Stimulated activated CD4-positive, alpha-beta T cell treated with anti-CD3 and anti-CD28 coated beads, Interleukin-2, amount 100 ng/mL, for 4 hours (primary cell): ENCODE data around the gene SUPT3H.

Source experiments
- DNase-seq: peaks from one replicate; pipeline ENCODE4 v3.0.0-alpha.2; 2020; ENCODE audit warnings: low read depth

Gene SUPT3H

GRCh38 chr6:44829836-44830235 is 547.9 kb downstream of the SUPT3H start:
- DNase-seq: no peak

GRCh38 chr6:44828780-44829179 is 549.0 kb downstream of the SUPT3H start:
- no peak for DNase-seq

DNA sequence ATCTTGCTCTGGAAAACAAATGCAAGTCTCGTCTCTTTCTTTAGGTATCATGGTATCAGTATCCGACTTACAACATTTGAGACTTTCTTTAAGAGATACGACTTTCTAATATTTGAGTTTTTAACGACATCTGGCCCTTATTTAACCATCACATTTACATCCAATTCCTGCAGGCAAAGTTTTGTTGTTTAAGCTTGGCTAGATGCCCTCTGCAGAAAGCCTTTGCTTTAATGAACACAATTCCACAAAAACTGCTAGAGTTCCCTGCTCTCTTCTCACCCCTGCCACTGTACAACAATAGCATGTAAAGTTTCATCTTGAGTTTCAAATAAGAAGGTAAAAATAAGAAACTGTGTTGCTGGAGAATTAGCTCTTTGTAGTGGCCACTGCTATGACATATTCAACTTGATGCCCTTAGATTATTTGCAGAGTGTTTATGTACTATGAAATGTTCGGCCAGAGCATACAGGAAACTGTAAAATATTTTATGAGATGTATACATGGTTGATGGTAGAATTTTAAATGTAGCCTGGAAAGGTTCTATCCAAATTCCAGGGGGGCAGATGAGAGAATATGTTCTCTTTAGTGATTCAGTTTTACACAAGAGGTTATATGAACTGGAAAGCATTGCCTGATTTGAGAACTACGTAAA is 551.6 kb downstream of the SUPT3H start:
- no peak for DNase-seq

DNA sequence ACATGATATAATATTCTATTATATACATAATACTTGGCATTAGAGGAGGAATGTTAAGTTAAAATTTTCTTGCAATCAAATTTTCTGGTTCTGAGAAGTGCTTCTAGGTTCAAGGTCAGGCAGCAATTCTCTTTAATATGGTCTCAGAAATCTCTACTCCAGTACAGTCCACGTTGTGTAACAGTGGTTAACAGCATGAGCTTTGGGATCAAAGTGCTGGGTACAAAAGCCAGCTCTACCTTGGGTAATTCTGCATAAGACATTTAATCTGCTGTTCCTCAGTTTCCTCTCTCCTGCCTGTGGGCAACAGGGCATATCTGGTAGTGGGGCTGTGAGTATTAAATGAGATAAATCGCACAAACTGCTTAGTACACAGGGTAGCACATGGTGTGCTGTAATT is 552.5 kb downstream of the SUPT3H start:
- no peak for DNase-seq

- no peak for DNase-seq
Measured at GRCh38 chr6:44824567-44824966, 553.2 kb downstream of the SUPT3H start.

DNA sequence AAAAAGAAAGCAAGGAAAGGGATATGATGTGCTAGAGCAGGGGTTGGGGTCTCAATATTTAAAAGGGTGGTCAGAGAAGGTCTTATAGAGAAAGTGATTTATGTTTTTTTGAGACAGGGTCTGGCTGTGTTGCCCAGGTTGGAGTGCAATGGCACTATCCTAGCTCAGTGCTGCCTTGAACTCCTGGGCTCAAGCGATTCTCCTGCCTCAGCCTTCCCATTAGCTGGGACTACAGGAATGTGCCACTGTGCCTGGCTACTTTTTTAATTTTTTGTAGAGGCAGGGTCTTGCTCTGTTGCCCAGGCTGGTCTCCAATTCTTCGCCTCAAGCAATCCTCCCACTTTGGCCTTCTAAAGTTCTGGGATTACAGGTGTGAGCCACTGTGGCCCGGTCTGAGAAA is 557.0 kb downstream of the SUPT3H start:
- DNase-seq: no peak

GRCh38 chr6:44820321-44820720 is 557.4 kb downstream of the SUPT3H start:
- DNase-seq: no peak

DNA sequence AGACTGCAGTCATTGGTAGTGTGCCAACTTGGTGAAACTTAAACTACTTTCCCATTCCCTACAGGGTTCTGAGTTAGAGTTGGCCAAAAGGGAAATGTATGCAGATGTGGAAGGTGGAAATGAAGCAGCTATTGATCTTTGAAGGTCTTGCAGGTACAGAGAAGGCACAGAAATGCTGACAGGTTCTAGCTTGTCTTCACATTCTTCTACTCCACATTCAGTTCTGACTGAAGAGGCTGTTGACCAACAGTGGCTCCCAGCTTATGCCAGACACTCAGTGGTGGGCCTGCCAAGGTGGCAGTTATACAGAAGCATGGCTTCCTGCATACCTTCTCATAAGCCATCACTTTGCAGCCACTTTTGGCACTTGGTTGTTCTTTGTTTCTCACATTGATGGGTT is 566.3 kb downstream of the SUPT3H start:
- DNase-seq: no peak

DNA sequence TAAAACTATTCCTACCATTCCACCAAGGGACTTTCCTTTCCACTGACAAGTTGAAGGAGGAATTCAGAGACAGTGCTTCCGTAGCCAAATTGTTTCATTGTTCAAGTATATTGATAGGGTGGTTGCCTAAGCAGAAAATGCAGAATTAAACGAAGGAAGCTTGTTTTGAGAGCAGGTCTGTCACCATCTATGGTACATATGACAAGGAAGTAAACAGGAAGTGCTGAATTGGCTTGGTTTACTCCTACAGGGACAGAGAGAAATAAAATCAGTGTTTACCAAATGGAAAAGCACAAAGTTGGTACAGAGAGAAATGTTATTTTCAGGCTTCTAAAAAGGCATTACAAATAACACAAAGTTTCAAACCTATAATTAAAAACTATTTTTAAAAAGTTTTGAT is 568.5 kb downstream of the SUPT3H start:
- DNase-seq: no peak

DNA sequence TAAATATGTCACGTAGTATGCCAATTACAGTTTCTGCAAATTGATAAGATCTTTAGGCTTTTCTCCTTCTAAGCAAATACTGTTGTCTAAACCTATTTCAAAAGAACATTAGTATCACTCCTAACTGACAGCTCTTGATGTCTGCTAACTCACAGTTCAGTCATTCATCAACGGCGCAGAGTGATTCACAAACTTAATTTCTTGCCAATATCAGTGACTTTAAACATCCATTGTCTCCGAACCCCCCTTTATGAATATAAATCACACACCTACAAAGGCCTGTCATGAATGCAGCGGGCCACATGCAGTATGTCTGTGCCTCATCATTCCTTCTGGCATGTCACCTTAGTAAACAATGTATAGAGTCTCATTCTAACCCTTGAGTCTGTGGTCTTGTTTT is 569.6 kb downstream of the SUPT3H start:
- DNase-seq: no peak

GRCh38 chr6:44806656-44807055 is 571.1 kb downstream of the SUPT3H start:
- DNase-seq: no peak

DNA sequence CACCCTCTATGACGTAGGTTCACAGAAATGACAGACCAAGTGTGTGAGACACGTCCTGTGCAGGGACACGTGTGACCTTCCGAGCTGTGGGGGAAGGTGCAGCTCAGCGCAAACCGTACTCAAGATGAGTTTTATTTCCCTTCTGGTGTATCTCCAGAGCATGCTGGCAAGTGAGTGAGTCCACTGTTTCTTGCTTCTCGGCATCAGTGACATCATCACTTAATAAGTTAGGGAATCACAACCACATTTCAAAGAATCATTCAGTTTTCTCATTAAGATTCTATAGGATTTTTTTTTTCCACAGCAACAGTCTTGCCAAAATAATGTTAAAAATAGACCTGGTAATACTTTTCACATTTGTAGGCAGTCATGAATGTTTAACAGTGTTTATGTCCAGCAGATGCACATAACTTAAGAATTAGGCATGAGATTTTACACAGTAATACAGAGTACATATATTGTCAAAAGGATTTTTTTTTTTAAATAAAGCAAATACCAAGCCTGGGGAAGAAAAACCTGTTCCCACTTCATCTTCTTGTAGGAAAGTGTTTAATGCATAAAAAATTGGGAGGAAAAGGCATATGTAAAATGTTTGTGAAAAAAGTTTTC is 572.4 kb downstream of the SUPT3H start:
- DNase-seq: no peak

DNA sequence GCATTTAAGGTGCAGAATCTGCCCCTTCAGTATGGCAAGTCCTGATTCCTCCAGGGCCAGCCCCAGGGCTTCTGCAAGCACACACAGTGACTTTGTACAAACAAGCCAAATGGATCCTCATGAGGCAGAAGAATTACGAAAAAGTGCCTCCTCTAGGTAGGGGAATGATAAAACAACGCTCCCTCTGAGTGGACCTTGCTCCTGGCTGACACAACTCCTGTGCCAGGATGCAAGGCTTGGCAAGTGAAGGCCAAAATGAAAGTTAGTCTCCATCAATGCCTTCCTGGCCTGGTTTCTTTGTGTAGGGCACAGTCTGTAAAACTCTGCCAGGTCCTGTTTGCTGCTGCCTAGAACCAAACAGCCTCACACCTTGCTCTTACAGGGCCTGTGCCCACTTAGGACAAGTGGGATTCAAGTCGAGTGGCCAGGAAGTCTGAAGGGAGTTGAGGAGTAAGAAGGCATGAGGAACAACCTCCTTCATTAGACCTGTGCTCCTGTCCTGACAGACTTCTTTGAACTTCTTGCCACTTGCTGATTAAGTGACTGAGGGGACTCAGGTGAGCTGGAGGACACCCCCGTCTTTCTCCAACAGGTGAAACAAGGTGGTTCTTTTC is 573.1 kb downstream of the SUPT3H start:
- DNase-seq: no peak

DNA sequence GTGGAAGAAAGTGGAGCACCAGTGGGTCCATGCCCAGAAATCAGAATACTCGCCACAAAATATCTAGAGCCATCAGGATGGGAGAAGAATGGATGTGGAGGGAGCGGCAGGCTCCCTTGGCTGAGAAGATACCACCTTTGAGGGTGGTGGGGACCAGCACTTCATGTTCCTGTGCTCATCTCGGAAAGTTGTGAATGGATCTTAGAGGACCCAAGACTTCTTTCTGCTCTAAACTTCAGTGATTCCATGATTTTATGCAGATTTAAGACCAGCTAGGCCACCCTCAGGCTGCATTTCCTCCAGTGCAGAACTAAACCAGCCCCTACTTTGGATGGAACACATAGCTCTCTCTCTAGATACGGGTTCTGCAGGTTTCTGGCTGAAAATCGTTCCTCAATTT is 573.7 kb downstream of the SUPT3H start:
- DNase-seq: no peak

DNA sequence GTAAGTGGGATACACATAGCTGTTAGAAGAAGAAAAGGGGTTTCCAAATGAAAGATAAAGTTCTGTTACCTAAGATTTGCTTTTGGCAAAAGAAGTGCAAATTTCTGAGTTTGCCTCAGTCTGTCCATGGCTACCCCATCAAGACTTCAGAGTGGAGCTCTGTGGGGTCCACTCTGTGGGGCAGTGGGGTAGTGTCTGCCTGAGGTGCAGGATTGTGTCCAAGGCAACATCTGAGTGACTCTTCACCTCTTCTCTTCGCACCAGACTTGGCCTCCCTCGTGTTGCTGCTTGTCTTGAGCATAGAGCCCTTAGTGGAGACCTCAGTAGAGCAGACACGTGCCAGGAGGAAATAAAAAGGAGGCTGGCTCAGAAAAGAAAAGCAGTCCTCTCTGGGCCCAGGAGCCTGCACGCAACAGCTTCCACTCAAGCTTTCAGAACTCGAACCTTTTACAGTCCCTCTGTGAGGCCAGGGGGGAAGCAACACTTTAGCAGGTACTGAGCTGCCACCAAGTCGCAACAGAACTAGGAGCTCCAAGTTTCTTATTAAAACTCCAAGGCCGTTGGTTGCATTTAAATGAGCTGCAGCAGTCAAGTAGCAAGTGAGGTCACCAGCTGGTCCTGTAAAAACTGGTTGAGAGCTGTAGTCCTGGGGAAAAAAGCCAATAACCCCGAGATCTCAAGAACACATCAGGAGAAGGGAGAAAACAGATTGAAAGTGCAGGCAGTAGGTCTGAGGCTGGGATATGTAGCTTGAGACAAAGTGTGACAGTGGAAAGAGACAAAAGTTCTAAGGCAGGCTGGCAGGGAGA is 576.7 kb downstream of the SUPT3H start:
- no peak for DNase-seq

GRCh38 chr6:44800171-44800783 is 577.5 kb downstream of the SUPT3H start:
- no peak for DNase-seq

- DNase-seq: no peak
Measured at GRCh38 chr6:44797746-44798145, 580.0 kb downstream of the SUPT3H start.

GRCh38 chr6:44795326-44795725 is 582.4 kb downstream of the SUPT3H start:
- DNase-seq: no peak

DNA sequence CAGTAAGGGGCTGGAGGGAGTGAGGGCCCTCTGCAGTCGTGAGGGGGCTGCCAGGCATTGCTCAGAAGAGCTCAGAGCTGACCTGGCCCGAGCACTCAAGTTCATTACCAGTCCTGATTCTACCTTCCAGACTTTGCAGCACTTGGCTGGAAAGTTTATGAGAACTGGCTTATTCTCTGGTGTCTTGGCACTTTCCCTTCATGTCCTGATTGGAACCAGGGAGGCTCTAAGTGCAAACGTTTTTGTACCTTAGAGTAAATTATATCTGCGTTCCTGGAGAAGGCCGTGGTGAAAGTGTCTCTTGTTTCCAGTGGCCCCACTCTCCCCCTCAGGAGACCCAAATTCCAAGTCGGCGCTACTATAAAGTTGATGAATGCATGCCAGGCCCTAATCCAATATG is 587.9 kb downstream of the SUPT3H start:
- no peak for DNase-seq

- DNase-seq: no peak
Measured at GRCh38 chr6:44789061-44789460, 588.7 kb downstream of the SUPT3H start.

DNA sequence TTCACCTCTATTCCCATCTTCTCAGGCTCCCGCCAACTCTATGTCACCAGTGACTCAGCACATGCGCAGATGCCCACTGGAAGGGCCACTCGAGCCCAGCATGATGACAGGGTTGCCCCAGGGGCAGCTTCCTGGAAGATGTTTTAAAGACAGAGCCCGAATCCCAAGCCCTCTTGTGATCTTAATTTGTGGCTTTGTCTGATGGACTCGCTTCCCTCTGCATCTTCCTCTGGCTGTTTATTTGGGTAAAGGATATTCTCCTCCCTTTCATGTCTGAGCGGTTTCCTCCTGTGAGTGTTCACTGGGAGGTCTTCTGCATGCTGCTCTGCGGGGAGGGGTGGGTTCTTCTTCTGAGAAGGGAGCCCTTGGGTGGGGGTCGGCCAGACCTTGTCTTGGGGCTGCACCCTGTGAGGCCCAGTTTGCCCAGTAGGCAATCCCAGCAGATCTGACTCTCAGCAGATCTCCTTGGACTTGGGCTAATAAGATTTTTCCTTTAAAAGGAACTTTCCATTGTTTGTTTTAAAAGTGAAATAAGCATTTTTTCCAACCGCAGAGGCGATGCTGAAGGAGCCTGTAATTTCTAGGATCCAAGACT is 589.2 kb downstream of the SUPT3H start:
- DNase-seq: no peak

GRCh38 chr6:44787254-44787834 is 590.4 kb downstream of the SUPT3H start:
- DNase-seq: no peak
